Neuronal stem cell (in vitro differentiated cells): ENCODE results near the gene USP5.
A peak's percentile ranks its signal among the peaks of the same experiment; 100 is the strongest.

ENCODE experiments used
- DNase-seq: peaks from one replicate; pipeline ENCODE4 v3.0.0-alpha.2; 2013; ENCODE audit warnings: low spot score
- H2AFZ ChIP-seq: one replicate; pipeline ENCODE4 v1.6.1; 2013; ENCODE audit warnings: mild to moderate bottlenecking, low read length, inconsistent platforms
- H2AK5ac ChIP-seq: 2 replicates; pipeline ENCODE4 v1.6.1; 2013; ENCODE audit warnings: low read depth, mild to moderate bottlenecking, inconsistent platforms, low read length, moderate library complexity, mixed read lengths
- H2BK120ac ChIP-seq: 2 replicates; pipeline ENCODE4 v1.6.1; 2013; ENCODE audit warnings: low read depth, mild to moderate bottlenecking, inconsistent platforms, low read length, moderate library complexity, mixed read lengths
- H2BK12ac ChIP-seq: one replicate; pipeline ENCODE4 v1.6.1; 2013; ENCODE audit warnings: low read length, inconsistent platforms
- H2BK15ac ChIP-seq: 2 replicates; pipeline ENCODE4 v1.6.1; 2013; ENCODE audit warnings: mild to moderate bottlenecking, low read length, inconsistent platforms, mixed read lengths
- H2BK5ac ChIP-seq: one replicate; pipeline ENCODE4 v1.6.1; 2013; ENCODE audit warnings: inconsistent platforms, mild to moderate bottlenecking, low read length, moderate library complexity
- H3K14ac ChIP-seq: one replicate; pipeline ENCODE4 v1.6.1; 2013; ENCODE audit warnings: low read length, inconsistent platforms
- H3K18ac ChIP-seq: 2 replicates; pipeline ENCODE4 v1.6.1; 2013; ENCODE audit warnings: low read length, inconsistent platforms
- H3K23ac ChIP-seq: 2 replicates; pipeline ENCODE4 v1.6.1; 2013; ENCODE audit warnings: low read depth, mild to moderate bottlenecking, mixed read lengths, low read length, inconsistent platforms; ENCODE audit not compliant: poor library complexity
- H3K27ac ChIP-seq: replicated peaks from 3 replicates; pipeline ENCODE4 v1.5.1; 2013; ENCODE audit warnings: low read length, inconsistent platforms
- H3K27me3 ChIP-seq, 3 experiments: 2 replicates each; pipeline ENCODE4 v1.6.1; 2013; ENCODE audit warnings: low read length in 3 of 3, mild to moderate bottlenecking in 2 of 3, inconsistent platforms in 1 of 3, low read depth in 1 of 3, mixed read lengths in 1 of 3, moderate library complexity in 1 of 3; ENCODE audit not compliant: control insufficient read depth in 3 of 3, insufficient read depth in 3 of 3
- H3K36me3 ChIP-seq, 2 donors: replicated peaks in 1 of 2; 2 replicates each; pipeline ENCODE4 v1.6.1; 2013; ENCODE audit warnings: low read length in 2 of 2; ENCODE audit not compliant: control insufficient read depth in 2 of 2, insufficient read depth in 2 of 2
- H3K4ac ChIP-seq: 2 replicates; pipeline ENCODE4 v1.6.1; 2013; ENCODE audit warnings: inconsistent platforms, mild to moderate bottlenecking, low read length, moderate library complexity
- H3K4me1 ChIP-seq, 2 donors: 1 replicate in 1 of 2; 2 replicates in 1 of 2; pipeline ENCODE4 v1.6.1; 2013; ENCODE audit warnings: low read length in 2 of 2, low read depth in 1 of 2; ENCODE audit not compliant: control insufficient read depth in 2 of 2, insufficient read depth in 1 of 2
- H3K4me2 ChIP-seq: one replicate; pipeline ENCODE4 v1.6.1; 2013; ENCODE audit warnings: mild to moderate bottlenecking, low read length, inconsistent platforms; ENCODE audit not compliant: insufficient read depth, poor library complexity, severe bottlenecking
- H3K4me3 ChIP-seq, 2 donors: 2 replicates each; pipeline ENCODE4 v1.5.1; 2013; ENCODE audit warnings: low read length in 2 of 2, mild to moderate bottlenecking in 2 of 2, inconsistent platforms in 1 of 2, moderate library complexity in 1 of 2
- H3K79me1 ChIP-seq: one replicate; pipeline ENCODE4 v1.6.1; 2013; ENCODE audit warnings: low read depth, mild to moderate bottlenecking, inconsistent platforms, low read length, moderate library complexity
- H3K9ac ChIP-seq: one replicate; pipeline ENCODE4 v1.6.1; 2013; ENCODE audit warnings: mild to moderate bottlenecking, low read depth, low read length, inconsistent platforms; ENCODE audit not compliant: poor library complexity
- H3K9me3 ChIP-seq, 2 donors: replicated peaks in 1 of 2; 2 replicates each; pipeline versions ENCODE3 to v1.6.1; 2013; ENCODE audit warnings: low read length in 2 of 2, mild to moderate bottlenecking in 2 of 2, inconsistent platforms in 1 of 2, low read depth in 1 of 2, mixed read lengths in 1 of 2, moderate library complexity in 1 of 2; ENCODE audit not compliant: control insufficient read depth in 2 of 2, insufficient read depth in 1 of 2
- H4K8ac ChIP-seq: one replicate; pipeline ENCODE4 v1.6.1; 2013; ENCODE audit warnings: low read depth, mild to moderate bottlenecking, inconsistent platforms, low read length, moderate library complexity
- H4K91ac ChIP-seq: one replicate; pipeline ENCODE4 v1.6.1; 2013; ENCODE audit warnings: low read length, low read depth, mild to moderate bottlenecking, inconsistent platforms; ENCODE audit not compliant: poor library complexity
- WGBS, 2 donors: extraction: QIAGEN DNeasy Blood & Tissue Kit; methylation state at CpG; one replicate each; pipeline ENCODE4 v1.1.7; 2013; ENCODE audit warnings: missing lambda C conversion rate in 2 of 2, mixed read lengths in 1 of 2; ENCODE audit not compliant: insufficient read length in 2 of 2, insufficient replicate concordance in 1 of 2; ENCODE audit errors: extremely low coverage in 2 of 2; 5-methylcytosine and 5-hydroxymethylcytosine counted together

The USP5 gene

DNA sequence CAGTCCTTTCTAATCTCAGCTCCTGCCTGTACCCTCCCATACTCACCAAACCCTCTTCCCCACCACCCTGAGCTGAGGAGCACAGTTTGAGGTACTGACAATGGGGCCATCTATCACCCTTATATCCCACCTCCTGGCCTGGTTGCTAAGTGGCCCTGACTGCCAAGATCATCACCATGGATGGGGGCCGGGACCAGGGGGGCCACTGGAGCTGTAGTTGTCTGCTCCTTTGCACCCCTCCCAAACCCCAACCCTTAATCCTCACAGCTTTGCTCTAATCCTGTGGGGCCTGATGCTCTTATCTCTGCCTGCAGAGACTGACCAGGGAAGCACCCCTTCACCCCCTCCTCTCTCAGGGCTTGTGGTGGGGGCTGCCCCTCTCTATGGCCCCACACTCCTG is 11.6 kb upstream of the USP5 start:
- Histone ChIP-seq H3K36me3 (peaks cover 63 to 94% of the 10 kb centered on the region in 2 donors), H2BK120ac (no peak overlapping the region), H3K27ac (peak overlapping the region; percentile 54), H3K9me3 (no peaks in the 10 kb centered on the region), H3K27me3 (no peaks in the 10 kb centered on the region), H2AFZ (no peak overlapping the region), H2BK5ac (no peak overlapping the region), H3K4me1 (peaks cover 0 to 11% of the 10 kb centered on the region in 2 donors), H3K4me3 (no peak overlapping the region), H2BK12ac (no peak overlapping the region), H2AK5ac (no peak overlapping the region), H3K9ac (no peak overlapping the region), H3K4ac (no peak overlapping the region), H3K4me2 (no peak overlapping the region), H3K18ac (no peak overlapping the region), H2BK15ac (no peak overlapping the region), H3K23ac (no peak overlapping the region), H4K8ac (no peak overlapping the region), H4K91ac (no peak overlapping the region), H3K79me1 (peaks cover 2% of the 10 kb centered on the region), H3K14ac (no peak overlapping the region)
- DNase-seq, result no peak
- no CpG with 5 or more reads among the region's 1 CpG for WGBS, 2 donors

DNA sequence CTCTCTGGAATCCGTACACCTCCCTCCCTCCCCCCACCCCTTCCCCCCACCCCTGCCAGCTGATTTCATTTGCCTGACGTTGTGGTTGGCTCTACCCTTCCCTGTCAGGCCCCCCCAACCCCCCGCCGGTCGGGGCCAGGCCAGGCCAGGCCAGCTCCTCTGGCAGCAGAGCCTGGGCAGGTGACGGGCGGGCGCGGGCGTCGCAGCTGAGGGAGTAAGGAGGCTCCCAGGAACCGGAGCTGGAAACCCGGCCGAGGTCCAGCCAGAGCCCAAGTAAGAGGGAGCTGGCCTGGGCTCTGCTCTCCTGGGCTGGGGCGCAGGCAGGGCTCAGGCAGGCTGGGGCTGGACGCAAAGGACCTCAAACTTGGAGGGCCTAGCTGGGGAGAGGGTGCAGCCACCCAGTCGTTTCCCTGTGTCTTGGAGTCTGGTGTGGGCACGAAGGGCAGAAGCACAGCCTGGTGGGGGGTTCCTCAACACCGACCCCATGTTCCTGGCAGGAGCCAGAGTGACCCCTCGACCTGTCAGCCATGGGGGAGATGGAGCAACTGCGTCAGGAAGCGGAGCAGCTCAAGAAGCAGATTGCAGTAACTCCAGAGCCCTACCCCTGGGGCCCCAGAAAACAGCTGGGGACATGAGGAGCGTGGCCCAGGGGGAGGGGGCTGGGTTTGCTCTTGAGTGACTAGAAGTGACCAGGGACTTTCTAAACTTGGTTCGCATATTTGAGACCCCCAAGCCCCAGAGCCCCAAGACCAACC is 11.0 kb upstream of the USP5 start, which contains the start of gene GNB3:
Gene GNB3 (plus strand): TSS at position 165 of the 755 bp plus-strand sequence. CDS start 363 bp downstream, at position 528.
- Histone ChIP-seq H3K79me1 (peaks cover 2% of the 10 kb centered on the region), H3K27me3 (no peaks in the 10 kb centered on the region), H3K9me3 (no peaks in the 10 kb centered on the region), H3K27ac (peak within 1 kb of the TSS; percentile 54), H2BK12ac (no peak within 1 kb of the TSS), H2BK5ac (no peak within 1 kb of the TSS), H3K4me1 (peaks cover 0 to 11% of the 10 kb centered on the region in 2 donors), H3K4me3 (peak within 1 kb of the TSS in 1 of 2 donors; percentile 18), H4K8ac (no peak within 1 kb of the TSS), H2AK5ac (peak within 1 kb of the TSS; percentile 49), H3K4me2 (no peak within 1 kb of the TSS), H3K9ac (no peak within 1 kb of the TSS), H2BK15ac (no peak within 1 kb of the TSS), H4K91ac (no peak within 1 kb of the TSS), H2AFZ (no peak within 1 kb of the TSS), H3K4ac (no peak within 1 kb of the TSS), H2BK120ac (no peak within 1 kb of the TSS), H3K14ac (peak within 1 kb of the TSS; percentile 63), H3K36me3 (peaks cover 66 to 95% of the 10 kb centered on the region in 2 donors), H3K23ac (peak within 1 kb of the TSS; percentile 77), H3K18ac (no peak within 1 kb of the TSS)
- no peak for DNase-seq
- WGBS, 2 donors, result no CpG with 5 or more reads among the region's 24 CpGs

DNA sequence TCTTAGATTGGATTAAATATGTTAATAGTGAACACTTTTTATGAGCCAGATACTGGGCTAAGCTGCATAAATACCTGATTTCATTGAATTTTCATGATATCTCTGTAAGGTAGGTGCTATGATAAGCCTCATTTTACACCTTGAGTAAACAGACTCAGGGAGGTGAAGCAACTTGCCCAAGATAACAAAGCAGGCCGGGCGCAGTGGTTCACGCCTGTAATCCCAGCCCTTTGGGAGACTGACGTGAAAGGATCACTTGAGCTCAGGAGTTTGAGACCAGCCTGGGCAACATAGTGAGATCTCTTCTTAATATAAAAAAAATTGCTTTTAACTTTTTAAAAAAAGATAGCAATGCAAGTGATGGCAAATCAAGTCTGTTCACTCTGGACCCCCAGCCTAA is 9.9 kb upstream of the USP5 start:
- H2AFZ ChIP-seq, result no peak overlapping the region
- no peak overlapping the region for H2AK5ac ChIP-seq
- no peak overlapping the region for H3K4me3 ChIP-seq
- H3K4ac ChIP-seq, result no peak overlapping the region
- no peak overlapping the region for H4K91ac ChIP-seq
- no CpG with 5 or more reads among the region's 4 CpGs for WGBS, 2 donors
- H4K8ac ChIP-seq, result no peak overlapping the region
- H3K27me3 ChIP-seq, result no peaks in the 10 kb centered on the region
- H2BK15ac ChIP-seq, result no peak overlapping the region
- H3K4me1 ChIP-seq, result peaks cover 0 to 11% of the 10 kb centered on the region in 2 donors
- H3K18ac ChIP-seq, result no peak overlapping the region
- H2BK120ac ChIP-seq, result no peak overlapping the region
- no peak overlapping the region for H3K23ac ChIP-seq
- no peak overlapping the region for H2BK5ac ChIP-seq
- no peak for DNase-seq
- H3K14ac ChIP-seq, result no peak overlapping the region
- peaks cover 2% of the 10 kb centered on the region for H3K79me1 ChIP-seq
- H3K27ac ChIP-seq, result no peak overlapping the region
- no peak overlapping the region for H2BK12ac ChIP-seq
- no peak overlapping the region for H3K4me2 ChIP-seq
- H3K9ac ChIP-seq, result no peak overlapping the region
- H3K36me3 ChIP-seq, result peaks cover 67 to 95% of the 10 kb centered on the region in 2 donors
- H3K9me3 ChIP-seq, result no peaks in the 10 kb centered on the region

DNA sequence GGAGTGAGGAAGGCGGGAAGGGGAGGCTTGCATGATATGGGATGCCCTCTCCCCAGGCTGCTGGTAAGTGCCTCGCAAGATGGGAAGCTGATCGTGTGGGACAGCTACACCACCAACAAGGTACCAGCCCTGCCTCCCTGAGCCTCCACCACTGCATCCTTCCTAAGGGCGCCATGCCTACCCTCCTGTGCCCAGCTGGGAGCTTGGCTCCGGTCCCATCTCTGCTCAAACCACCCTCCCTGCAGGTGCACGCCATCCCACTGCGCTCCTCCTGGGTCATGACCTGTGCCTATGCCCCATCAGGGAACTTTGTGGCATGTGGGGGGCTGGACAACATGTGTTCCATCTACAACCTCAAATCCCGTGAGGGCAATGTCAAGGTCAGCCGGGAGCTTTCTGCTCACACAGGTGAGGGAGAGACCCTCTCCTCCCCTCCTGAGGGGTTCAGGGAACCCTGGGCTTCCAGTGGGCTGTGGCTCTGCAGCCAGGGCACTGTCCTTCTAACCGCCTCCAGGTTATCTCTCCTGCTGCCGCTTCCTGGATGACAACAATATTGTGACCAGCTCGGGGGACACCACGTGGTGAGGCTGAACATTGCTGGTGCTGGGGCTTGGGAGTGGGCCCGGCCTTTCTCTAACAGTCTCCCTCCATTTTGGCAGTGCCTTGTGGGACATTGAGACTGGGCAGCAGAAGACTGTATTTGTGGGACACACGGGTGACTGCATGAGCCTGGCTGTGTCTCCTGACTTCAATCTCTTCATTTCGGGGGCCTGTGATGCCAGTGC is 8.6 kb upstream of the USP5 start:
- Histone ChIP-seq H3K4me2 (no peak overlapping the region), H3K9ac (peak overlapping the region; percentile 27), H4K91ac (no peak overlapping the region), H2AK5ac (peak overlapping the region; percentile 28), H3K4me1 (peaks cover 0 to 11% of the 10 kb centered on the region in 2 donors), H3K36me3 (peaks cover 62 to 95% of the 10 kb centered on the region in 2 donors), H2BK120ac (no peak overlapping the region), H4K8ac (no peak overlapping the region), H3K9me3 (no peaks in the 10 kb centered on the region), H3K14ac (no peak overlapping the region), H2BK15ac (peak overlapping the region; percentile 27), H3K27me3 (no peaks in the 10 kb centered on the region), H2BK5ac (peak overlapping the region; percentile 56), H3K79me1 (peaks cover 2% of the 10 kb centered on the region), H2AFZ (no peak overlapping the region), H3K23ac (peak overlapping the region; percentile 17), H3K27ac (no peak overlapping the region), H3K4me3 (no peak overlapping the region), H3K4ac (no peak overlapping the region), H3K18ac (no peak overlapping the region), H2BK12ac (no peak overlapping the region)
- WGBS, 2 donors, result no CpG with 5 or more reads among the region's 16 CpGs
- DNase-seq, result no peak
